ENCODE results near the gene UNC50.
"Not testable (repeated sequence)": the region's sequence is repeated elsewhere in the genome, so short reads cannot be mapped to it uniquely, and the experiment has no call there.

UNC50 gene

DNA sequence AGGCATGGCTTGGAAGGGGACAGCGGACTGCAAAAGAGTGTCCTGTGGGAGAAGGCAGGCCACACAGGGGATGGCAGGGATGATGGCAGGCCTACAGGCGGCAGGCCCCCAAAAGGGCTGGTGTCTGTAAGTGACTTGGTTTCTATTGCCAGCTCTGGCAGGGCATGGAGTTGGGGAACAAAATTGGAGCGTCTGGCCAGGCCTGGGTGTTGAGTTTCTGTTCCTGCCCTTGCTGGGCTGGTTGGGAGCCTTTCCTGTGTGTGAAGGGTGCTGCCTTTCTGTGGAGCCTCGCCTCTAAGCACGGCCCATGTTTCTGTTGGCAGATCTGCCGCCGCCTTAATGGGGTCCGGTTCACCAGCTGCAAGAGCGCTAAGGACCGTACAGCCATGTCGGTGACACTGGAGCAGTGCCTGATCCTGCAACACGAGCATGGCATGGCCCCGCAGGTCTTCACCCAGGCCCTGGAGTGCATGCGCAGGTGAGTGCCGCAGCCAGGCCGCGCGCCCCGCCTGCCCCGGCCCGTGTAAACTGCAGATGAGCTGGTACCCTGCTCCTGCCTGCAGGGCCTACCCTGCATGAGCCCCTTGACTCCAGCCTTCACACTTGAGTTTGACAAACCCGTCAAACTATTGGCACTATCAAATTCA, 31.6 kb upstream of the UNC50 start:
- no peak for DNase-seq (ENCODE audit: low read depth)

GRCh38 chr2:98577313-98577712, 31.1 kb upstream of the UNC50 start:
- no peak for DNase-seq (ENCODE audit: low read depth)

DNA sequence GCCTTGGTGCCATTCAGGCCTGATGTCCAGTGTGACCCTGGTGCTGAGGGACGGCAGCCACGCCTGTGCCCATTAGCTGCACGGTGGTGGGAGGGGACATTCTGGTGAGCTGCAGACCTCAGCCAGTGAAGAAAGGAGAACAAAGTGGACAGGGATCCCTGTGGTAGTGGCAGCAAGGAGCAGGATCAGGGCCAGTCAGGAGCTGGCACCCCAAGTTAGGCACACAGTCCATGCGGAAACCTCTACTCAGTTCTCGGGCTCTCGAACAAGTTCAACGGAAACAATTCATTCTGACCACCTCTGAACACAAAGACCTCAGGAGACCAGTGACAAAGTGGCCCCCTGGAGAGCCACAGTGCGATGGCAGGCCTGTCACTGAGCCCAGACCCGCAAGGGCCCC, 30.2 kb upstream of the UNC50 start:
- no peak for DNase-seq (ENCODE audit: low read depth)

- DNase-seq (ENCODE audit: low read depth), result no peak
Observed at GRCh38 chr2:98579926-98580325, 28.5 kb upstream of the UNC50 start.

DNA sequence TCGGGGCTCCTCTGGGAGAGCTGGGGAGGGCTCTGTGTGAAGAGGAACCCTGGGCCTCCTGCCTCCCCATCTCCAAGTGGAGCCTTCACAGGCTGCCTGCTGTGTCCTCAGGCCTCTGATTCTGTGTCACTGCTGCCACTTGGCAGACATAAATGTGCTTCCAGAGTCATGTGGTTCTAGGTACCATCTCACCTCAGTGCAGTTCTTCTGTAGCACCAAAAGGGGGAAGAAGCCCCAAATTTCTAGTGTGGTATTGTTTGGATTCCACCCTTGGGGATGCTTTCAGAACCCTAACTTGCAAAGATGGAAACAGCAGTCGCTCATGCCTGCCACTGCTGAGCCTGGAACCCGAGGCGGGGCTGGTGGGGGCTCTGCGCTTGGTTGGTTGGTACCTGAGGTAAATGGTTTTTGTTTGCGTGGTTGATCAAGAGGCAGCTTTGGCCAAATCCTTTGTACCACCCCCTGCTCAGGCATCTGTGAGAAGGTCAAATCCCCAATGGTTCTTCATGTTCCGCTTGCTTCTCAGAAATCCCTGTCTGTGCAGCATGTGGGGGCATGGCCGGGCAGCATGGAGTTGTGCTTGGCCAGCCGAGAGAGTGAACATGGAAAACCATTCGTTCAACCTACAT, 27.6 kb upstream of the UNC50 start:
- no peak for DNase-seq (ENCODE audit: low read depth)

DNA sequence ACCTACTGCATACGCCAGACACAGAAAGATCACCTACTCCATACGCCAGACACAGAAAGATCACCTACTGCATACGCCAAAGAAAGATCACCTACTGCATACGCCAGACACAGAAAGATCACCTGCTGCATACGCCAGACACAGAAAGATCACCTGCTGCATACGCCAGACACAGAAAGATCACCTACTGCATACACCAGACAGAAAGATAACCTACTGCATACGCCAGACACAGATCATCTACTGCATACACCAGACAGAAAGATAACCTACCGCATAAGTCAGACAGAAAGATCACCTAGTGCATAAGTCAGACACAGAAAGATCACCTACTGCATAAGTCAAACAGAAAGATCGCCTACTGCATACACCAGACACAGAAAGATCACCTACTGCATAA, 25.9 kb upstream of the UNC50 start:
- no peak for DNase-seq (ENCODE audit: low read depth)

DNA sequence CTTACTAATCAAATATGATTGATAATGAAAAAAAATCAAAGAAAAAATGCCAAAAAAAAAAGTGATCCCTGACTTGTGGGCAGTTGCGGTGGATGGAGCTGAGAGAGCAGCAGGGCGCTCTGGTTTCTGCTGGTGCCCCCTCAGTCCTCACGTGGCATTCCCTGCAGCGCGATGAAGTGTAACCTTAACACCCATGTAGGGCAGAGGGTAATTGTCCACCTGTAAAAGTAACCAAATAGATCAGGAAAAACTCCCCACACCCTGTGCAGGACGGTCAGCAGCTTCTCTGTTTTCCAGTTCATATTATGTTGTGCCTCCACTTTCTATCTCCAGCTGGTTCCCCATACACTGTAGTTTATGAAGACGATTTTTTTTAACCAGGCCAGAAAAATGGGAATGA, 25.1 kb upstream of the UNC50 start:
- no peak for DNase-seq (ENCODE audit: low read depth)

DNA sequence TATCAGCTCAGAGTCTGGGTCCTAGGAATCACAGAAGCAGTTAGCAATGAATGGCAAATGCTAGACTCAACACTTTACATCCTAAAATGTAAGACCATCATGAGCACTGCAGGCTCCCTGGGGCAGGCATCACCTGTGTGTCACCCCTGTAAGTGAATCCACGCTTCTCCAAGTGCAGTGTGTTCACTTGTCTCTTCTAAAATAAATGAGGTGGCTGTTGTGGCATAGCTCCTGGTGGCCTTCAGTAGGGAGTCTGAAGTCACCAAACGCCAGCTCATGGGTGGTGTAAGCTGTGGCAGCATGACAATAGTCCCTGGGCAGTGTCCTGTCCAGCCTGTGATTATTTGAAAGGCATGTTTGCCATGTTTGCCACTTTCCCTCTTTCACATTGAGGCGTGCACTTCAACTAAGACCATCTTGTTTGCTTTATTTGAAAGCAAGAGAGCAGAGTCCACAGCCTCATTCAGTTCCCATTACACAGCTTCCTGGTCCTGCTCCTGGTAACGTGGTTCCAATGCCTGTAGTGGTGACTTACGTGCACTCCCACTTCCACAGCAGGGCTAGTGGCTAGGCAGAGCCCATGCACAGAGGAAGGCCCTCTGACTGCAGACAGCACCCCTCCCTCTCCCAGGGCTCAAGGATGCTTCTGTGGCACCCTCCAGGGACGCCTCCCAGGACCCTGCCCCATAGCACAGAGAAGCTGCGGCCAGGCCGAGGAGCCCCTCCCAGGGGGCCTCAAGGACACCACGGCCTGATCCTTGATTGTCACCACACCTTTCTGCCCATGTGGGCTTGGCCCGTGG, 24.4 kb upstream of the UNC50 start:
- DNase-seq (ENCODE audit: low read depth), result no peak

GRCh38 chr2:98585386-98585785, 23.0 kb upstream of the UNC50 start:
- no peak for DNase-seq (ENCODE audit: low read depth)

DNA sequence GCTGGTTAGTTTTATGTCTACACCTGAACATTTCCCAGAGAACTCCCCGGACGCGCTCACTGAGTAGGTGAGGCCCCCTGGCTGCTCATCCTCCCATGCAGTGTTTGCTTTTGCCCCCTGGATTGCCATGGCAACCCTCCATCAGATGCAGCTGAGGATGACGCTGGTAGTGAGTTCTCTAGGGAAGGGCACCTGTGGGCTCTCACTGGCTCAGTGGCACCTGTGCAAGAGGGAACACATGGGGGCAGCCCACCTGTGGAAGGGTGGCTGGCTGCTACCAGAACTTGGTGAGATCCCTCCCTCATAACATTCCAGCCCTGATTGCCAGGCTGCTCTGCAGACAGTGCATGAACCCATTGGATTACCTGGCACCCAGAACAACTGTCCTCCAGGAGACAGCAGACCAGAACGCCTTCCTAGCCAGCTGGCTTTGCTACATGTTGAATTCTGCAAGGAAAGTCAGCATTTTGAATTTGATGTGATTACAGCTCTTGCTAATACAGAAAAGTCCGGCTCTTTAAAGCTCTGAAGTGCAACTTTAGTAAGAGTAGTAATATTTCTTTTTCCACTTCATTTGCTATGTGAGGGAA, 21.7 kb upstream of the UNC50 start:
- DNase-seq (ENCODE audit: low read depth), result no peak

- DNase-seq (ENCODE audit: low read depth), result no peak
Observed at GRCh38 chr2:98588880-98589431, 19.4 kb upstream of the UNC50 start.

DNA sequence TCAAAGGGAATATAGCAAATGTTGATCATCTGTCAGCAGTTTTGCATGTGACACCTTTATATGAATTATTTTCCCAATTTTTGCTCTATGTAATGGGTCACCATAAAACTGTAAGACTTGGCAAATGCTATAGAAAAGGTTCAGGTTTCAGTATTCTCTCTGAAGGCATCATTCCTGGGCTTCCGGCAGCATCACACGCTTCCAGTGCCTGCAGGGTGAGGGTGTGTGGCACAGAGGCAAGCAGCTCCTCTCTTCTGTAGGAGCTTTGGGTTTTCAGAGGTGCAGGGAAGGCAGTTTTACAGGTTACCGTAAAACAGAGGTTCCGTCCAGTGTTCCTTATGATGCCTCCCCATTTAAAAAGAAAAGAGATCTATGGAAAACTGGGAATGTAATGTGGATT, 18.9 kb upstream of the UNC50 start:
- no peak for DNase-seq (ENCODE audit: low read depth)

- no peak for DNase-seq (ENCODE audit: low read depth)
Observed at GRCh38 chr2:98592565-98592964, 15.8 kb upstream of the UNC50 start.

DNA sequence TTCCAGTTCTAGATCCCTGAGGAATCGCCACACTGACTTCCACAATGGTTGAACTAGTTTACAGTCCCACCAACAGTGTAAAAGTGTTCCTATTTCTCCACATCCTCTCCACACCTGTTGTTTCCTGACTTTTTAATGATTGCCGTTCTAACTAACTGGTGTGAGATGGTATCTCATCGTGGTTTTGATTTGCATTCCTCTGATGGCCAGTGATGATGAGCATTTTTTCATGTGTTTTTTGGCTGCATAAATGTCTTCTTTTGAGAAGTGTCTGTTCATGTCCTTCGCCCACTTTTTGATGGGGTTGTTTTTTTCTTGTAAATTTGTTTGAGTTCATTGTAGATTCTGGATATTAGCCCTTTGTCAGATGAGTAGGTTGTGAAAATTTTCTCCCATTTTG, 13.7 kb upstream of the UNC50 start:
- DNase-seq (ENCODE audit: low read depth), result not testable (repeated sequence)

DNA sequence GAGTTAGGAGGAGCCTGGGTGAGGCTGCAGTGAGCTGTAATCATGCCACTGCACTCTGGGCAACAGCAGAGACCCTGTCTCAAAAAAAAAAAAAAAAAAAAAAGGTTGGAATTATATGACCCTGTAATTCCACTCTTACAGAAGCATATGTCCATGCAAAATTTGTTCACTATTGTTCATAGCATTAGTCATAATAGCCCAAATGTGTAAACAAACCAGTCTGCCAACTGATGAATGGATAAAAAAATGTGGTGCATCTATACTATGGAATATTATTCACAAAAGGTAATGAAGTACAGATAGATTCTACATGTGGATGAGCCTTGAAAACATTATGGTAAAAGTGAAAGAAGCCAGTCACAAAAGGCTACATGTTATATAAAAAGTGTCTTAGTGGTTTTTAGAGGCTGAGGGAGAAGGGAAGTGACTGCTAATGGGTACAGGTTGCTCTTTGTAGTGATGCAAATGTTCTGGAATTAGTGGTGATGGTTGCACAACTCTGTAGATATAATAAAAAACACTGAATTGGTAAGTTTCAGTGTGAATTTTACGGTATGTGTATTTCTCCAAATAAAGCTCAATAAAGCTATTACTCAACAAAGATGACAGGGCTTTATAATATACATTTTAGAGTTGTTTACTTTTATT, 9.5 kb upstream of the UNC50 start:
- DNase-seq (ENCODE audit: low read depth), result no peak

GRCh38 chr2:98601532-98602132, 6.8 kb upstream of the UNC50 start:
- no peak for DNase-seq (ENCODE audit: low read depth)

DNA sequence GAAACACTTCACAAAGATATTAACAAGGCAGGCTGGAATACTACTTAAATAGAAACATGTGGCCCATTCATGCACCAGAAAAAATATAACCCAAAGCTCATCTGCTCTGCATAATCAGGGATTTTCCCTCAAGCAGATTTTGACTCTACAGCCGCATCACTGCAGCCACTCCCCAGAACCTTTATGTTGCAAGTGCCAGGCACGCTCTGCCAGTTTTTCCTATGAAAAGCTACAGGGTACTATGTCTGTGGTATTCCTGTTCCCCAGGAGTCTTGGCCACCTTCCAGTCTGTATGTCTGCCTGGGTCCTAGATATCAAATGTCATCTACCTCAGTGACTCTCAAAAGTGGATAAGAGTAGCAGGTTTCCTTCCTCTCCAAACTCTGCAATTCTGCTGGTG, 3.8 kb upstream of the UNC50 start:
- DNase-seq (ENCODE audit: low read depth), result no peak

- no peak for DNase-seq (ENCODE audit: low read depth)
Observed at GRCh38 chr2:98605076-98605475, 3.3 kb upstream of the UNC50 start.

GRCh38 chr2:98606431-98606830, 2.0 kb upstream of the UNC50 start:
- DNase-seq (ENCODE audit: low read depth), result no peak

DNA sequence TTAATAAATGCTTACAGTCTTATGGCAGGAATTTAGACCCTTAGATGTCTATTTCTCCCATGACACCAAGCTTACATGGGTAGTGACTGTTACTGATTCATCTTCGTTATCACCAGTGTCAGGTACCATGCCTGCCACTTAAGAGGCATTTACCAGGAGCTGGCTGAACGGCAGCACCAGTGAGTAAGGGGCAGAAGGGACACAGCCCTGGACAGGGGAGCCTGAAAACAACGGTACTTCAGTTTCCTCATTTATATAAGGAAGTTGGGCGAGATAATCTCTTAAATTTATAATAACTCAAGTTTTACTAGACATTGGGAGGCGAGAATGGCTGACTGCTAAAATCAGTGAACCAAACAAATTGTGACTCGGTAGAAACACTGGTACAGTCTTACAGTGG, 1.3 kb upstream of the UNC50 start:
- DNase-seq (ENCODE audit: low read depth), result no peak

GRCh38 chr2:98607741-98608115, 661 bp upstream of the UNC50 start:
- no peak for DNase-seq (ENCODE audit: low read depth)

All from stimulated activated CD8-positive, alpha-beta memory T cell treated with anti-CD3 and anti-CD28 coated beads, Interleukin-12 subunit alpha, Interleukin-12 subunit beta, amount 100 ng/mL, for 1 hour (primary cell).